ENCODE results near the gene FLVCR1. TPM values are rescaled to one million over a fixed set of nuclear protein-coding genes. Genes with fewer than 3 reads are reported as not detected.
"Not testable (repeated sequence)": the region's sequence is repeated elsewhere in the genome, so short reads cannot be mapped to it uniquely, and the experiment has no call there.

The FLVCR1 gene
- total RNA-seq, 1 donor from 2014 or later, result 20.5 TPM

GRCh38 chr1:212828395-212828794, 29.7 kb upstream of the FLVCR1 start:
- Mint-ChIP-seq H3K27me3 (no peaks in the 10 kb centered on the region), H3K4me1 (ENCODE audit: unreplicated experiment) (no peaks in the 10 kb centered on the region), H3K4me3 (no peak overlapping the region), H3K36me3 (peaks cover 3% of the 10 kb centered on the region), H3K9me3 (peaks cover 10% of the 10 kb centered on the region), H3K27ac (no peak overlapping the region)
- DNase-seq (ENCODE audit: extremely low spot score, unreplicated experiment), result no peak
- no peak for TF ChIP-seq CTCF (conservative IDR thresholded peaks at IDR 0.05)

GRCh38 chr1:212833211-212834207, 24.6 kb upstream of the FLVCR1 start:
- not testable (repeated sequence) for H3K4me1 Mint-ChIP-seq (ENCODE audit: unreplicated experiment); H3K9me3 Mint-ChIP-seq; H3K36me3 Mint-ChIP-seq; DNase-seq (ENCODE audit: extremely low spot score, unreplicated experiment); H3K27me3 Mint-ChIP-seq; H3K4me3 Mint-ChIP-seq
- peak overlapping the region; percentile 72 for H3K27ac Mint-ChIP-seq

GRCh38 chr1:212838145-212838544, 19.9 kb upstream of the FLVCR1 start:
- Mint-ChIP-seq H3K36me3 (no peaks in the 10 kb centered on the region), H3K4me1 (ENCODE audit: unreplicated experiment) (no peaks in the 10 kb centered on the region), H3K9me3 (no peaks in the 10 kb centered on the region)

GRCh38 chr1:212844521-212844920, 13.6 kb upstream of the FLVCR1 start:
- H3K4me1 Mint-ChIP-seq (ENCODE audit: unreplicated experiment); H3K27ac Mint-ChIP-seq; H3K4me3 Mint-ChIP-seq; H3K9me3 Mint-ChIP-seq; H3K36me3 Mint-ChIP-seq; DNase-seq (ENCODE audit: extremely low spot score, unreplicated experiment); H3K27me3 Mint-ChIP-seq: not testable (repeated sequence)

More at GRCh38 chr1:212838145-212838544, 19.9 kb upstream of the FLVCR1 start:
- H3K4me3 Mint-ChIP-seq, result no peak overlapping the region
- no peak for TF ChIP-seq CTCF (conservative IDR thresholded peaks at IDR 0.05)
- no peaks in the 10 kb centered on the region for H3K27me3 Mint-ChIP-seq
- DNase-seq (ENCODE audit: extremely low spot score, unreplicated experiment), result no peak
- H3K27ac Mint-ChIP-seq, result no peak overlapping the region

GRCh38 chr1:212847549-212847948, 10.5 kb upstream of the FLVCR1 start, which contains the start of gene SPATA45:
SPATA45 (minus strand) TSS chr1:212847649; CDS start chr1:212836149, 11,500 bp downstream.
- no peak within 1 kb of the TSS for H3K4me3 Mint-ChIP-seq

GRCh38 chr1:212852105-212852688, 5.9 kb upstream of the FLVCR1 start:
- H3K36me3 Mint-ChIP-seq, result no peaks in the 10 kb centered on the region
- TF ChIP-seq CTCF (conservative IDR thresholded peaks at IDR 0.05), result no peak
- H3K4me1 Mint-ChIP-seq (ENCODE audit: unreplicated experiment), result no peaks in the 10 kb centered on the region
- H3K27ac Mint-ChIP-seq, result no peak overlapping the region
- H3K9me3 Mint-ChIP-seq, result no peaks in the 10 kb centered on the region
- no peak overlapping the region for H3K4me3 Mint-ChIP-seq
- H3K27me3 Mint-ChIP-seq, result no peaks in the 10 kb centered on the region
- no peak for DNase-seq (ENCODE audit: extremely low spot score, unreplicated experiment)

More at GRCh38 chr1:212847549-212847948, 10.5 kb upstream of the FLVCR1 start, which contains the start of gene SPATA45:
- Mint-ChIP-seq H3K27ac (no peak within 1 kb of the TSS), H3K4me1 (ENCODE audit: unreplicated experiment) (no peaks in the 10 kb centered on the region), H3K9me3 (no peaks in the 10 kb centered on the region), H3K36me3 (no peaks in the 10 kb centered on the region), H3K27me3 (no peaks in the 10 kb centered on the region)
- no peak for TF ChIP-seq CTCF (conservative IDR thresholded peaks at IDR 0.05)
- no peak for DNase-seq (ENCODE audit: extremely low spot score, unreplicated experiment)

Measured in type B pancreatic cell (in vitro differentiated cells).